Lung (tissue), 12 donors: ENCODE measurements around the gene SHMT2. TPM values are rescaled to one million over a fixed set of nuclear protein-coding genes. Genes with fewer than 3 reads are reported as not detected.

Experiments used
- ATAC-seq: fragments of 200-7000 bp; cut with Tn5 transposase; one replicate; pipeline ENCODE4 v1.9.1; 2020; ENCODE audit warnings: moderate number of reproducible peaks; ENCODE audit not compliant: insufficient read depth, low FRiP score
- DNase-seq, 3 donors: peaks; one replicate each; pipeline ENCODE4 v3.0.0-alpha.2; 2013 to 2017
- H3K27ac ChIP-seq, 2 donors: one replicate each; pipeline ENCODE4 v1.5.1; 2013; ENCODE audit warnings: mild to moderate bottlenecking in 2 of 2, moderate library complexity in 2 of 2, control low read depth in 1 of 2, inconsistent platforms in 1 of 2, low read depth in 1 of 2, low read length in 1 of 2
- H3K27me3 ChIP-seq, 3 donors: one replicate each; pipeline ENCODE4 v1.5.1; 2013; ENCODE audit warnings: low read length in 2 of 3; ENCODE audit not compliant: control insufficient read depth in 3 of 3, insufficient read depth in 3 of 3
- H3K36me3 ChIP-seq, 4 donors: one replicate each; pipeline ENCODE4 v1.5.1; 2013; ENCODE audit warnings: low read length in 4 of 4, mild to moderate bottlenecking in 1 of 4, moderate library complexity in 1 of 4; ENCODE audit not compliant: control insufficient read depth in 4 of 4, insufficient read depth in 4 of 4
- H3K4me1 ChIP-seq, 5 donors: one replicate each; pipeline ENCODE4 v1.5.1; 2013; ENCODE audit warnings: low read length in 5 of 5, mild to moderate bottlenecking in 2 of 5, moderate library complexity in 1 of 5; ENCODE audit not compliant: control insufficient read depth in 5 of 5, insufficient read depth in 5 of 5
- H3K4me3 ChIP-seq: one replicate; pipeline ENCODE4 v1.5.1; 2013; ENCODE audit warnings: mild to moderate bottlenecking, control low read depth, moderate library complexity
- H3K9ac ChIP-seq, 2 donors: one replicate each; pipeline ENCODE4 v1.5.1; 2013; ENCODE audit warnings: low read length in 2 of 2, control low read depth in 1 of 2; ENCODE audit not compliant: insufficient read depth in 1 of 2
- H3K9me3 ChIP-seq, 4 donors: one replicate each; pipeline ENCODE4 v1.5.1; 2013; ENCODE audit warnings: low read length in 3 of 4, mild to moderate bottlenecking in 1 of 4, moderate library complexity in 1 of 4; ENCODE audit not compliant: control insufficient read depth in 4 of 4, insufficient read depth in 3 of 4
- WGBS, 2 donors: extraction: QIAGEN DNeasy Blood & Tissue Kit; methylation state at CpG; one replicate each; pipeline ENCODE4 v1.1.7; 2013; 5-methylcytosine and 5-hydroxymethylcytosine counted together
- polyA plus RNA-seq, 2 donors: library from polyadenylated mRNA; stranded (reverse); fragments of 200-250 nt; gene quantifications; one replicate each; pipeline ENCODE4 v1.2.1, GENCODE V29; 2013
- total RNA-seq, 2 donors: library from RNA; depleted of rRNA in 1 of 2; stranded (reverse); fragments of >200 nt in 1 of 2; gene quantifications; one replicate each; pipeline ENCODE4 v1.2.1, GENCODE V29; 2014 to 2021
- TF ChIP-seq, protein P1 (sequence below): IDR thresholded peaks from 2 replicates; pipeline ENCODE4 v1.5.1; 2012; ENCODE audit warnings: mild to moderate bottlenecking; ENCODE audit errors: control extremely low read depth, extremely low read depth
- donor health status: control.
- donor health status: control.
- donor health status: Bipolar disorder and iron deficiency.
- donor health status: healthy.
- donor health status: DM: yes; HTN: yes; CAD: no.

SHMT2 gene
- total and polyA plus RNA-seq, 4 donors = 46.1 to 113 (median 76.8) TPM

GRCh38 chr12:57213058-57213715, 16.3 kb upstream of the SHMT2 start:
- Histone ChIP-seq H3K27me3 (peaks cover 0 to 27% (median 16%) of the 10 kb centered on the region in 3 donors), H3K4me1 (peaks cover 0 to 18% (median 10%) of the 10 kb centered on the region in 5 donors), H3K9ac (no peak overlapping the region), H3K9me3 (no peaks in the 10 kb centered on the region), H3K4me3 (no peak overlapping the region), H3K27ac (no peak overlapping the region), H3K36me3 (peaks cover 0 to 41% (median 21%) of the 10 kb centered on the region in 4 donors)
- TF ChIP-seq, protein P1, sequence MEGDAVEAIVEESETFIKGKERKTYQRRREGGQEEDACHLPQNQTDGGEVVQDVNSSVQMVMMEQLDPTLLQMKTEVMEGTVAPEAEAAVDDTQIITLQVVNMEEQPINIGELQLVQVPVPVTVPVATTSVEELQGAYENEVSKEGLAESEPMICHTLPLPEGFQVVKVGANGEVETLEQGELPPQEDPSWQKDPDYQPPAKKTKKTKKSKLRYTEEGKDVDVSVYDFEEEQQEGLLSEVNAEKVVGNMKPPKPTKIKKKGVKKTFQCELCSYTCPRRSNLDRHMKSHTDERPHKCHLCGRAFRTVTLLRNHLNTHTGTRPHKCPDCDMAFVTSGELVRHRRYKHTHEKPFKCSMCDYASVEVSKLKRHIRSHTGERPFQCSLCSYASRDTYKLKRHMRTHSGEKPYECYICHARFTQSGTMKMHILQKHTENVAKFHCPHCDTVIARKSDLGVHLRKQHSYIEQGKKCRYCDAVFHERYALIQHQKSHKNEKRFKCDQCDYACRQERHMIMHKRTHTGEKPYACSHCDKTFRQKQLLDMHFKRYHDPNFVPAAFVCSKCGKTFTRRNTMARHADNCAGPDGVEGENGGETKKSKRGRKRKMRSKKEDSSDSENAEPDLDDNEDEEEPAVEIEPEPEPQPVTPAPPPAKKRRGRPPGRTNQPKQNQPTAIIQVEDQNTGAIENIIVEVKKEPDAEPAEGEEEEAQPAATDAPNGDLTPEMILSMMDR = peak; percentile 92
- 7 to 9% methylated on average over 15 to 16 of the region's 16 CpGs for WGBS, 2 donors
- ATAC-seq = peak; percentile 80
- DNase-seq = peak; percentile 88 to 91 (median 90)

- TF ChIP-seq, protein P1 = no peak
- Histone ChIP-seq H3K4me1 (peaks cover 0 to 25% (median 12%) of the 10 kb centered on the region in 5 donors), H3K36me3 (peaks cover 0 to 34% (median 17%) of the 10 kb centered on the region in 4 donors), H3K27ac (no peak overlapping the region), H3K4me3 (no peak overlapping the region), H3K9me3 (no peaks in the 10 kb centered on the region), H3K27me3 (peaks cover 0 to 34% (median 23%) of the 10 kb centered on the region in 3 donors), H3K9ac (no peak overlapping the region)
- 51% methylated on average over 4 of the region's 4 CpGs for WGBS, 2 donors
- ATAC-seq (no peak), DNase-seq (no peak)
These were observed 15.6 kb upstream of the SHMT2 start for GRCh38 chr12:57213763-57214397.

DNA sequence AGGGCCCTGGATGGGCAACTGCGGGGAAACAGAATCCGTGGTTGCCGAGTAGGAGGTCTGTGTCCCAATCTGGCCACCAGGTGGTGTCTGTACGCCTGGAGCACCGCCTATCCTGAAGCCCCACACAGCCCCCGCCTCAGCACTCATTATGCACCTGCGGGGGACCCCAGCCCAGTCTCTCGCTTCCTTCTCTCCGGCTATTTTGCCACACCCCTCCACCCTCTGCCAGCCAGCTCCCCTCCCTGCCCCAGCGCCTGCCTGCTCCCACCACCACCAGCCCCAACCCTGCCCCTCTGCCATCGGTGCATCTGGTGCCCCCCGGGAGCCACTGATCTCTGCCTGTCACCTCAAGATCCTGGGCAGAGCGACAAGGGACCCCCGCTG, 15.1 kb upstream of the SHMT2 start:
- Histone ChIP-seq H3K36me3 (peaks cover 0 to 29% (median 13%) of the 10 kb centered on the region in 4 donors), H3K4me1 (peaks cover 0 to 30% (median 12%) of the 10 kb centered on the region in 5 donors), H3K9me3 (no peaks in the 10 kb centered on the region), H3K27ac (no peak overlapping the region), H3K27me3 (peaks cover 0 to 38% (median 26%) of the 10 kb centered on the region in 3 donors), H3K4me3 (no peak overlapping the region), H3K9ac (no peak overlapping the region)
- no peak for ATAC-seq
- WGBS, 2 donors = 1 to 2% methylated on average over 14 of the region's 14 CpGs
- peak; percentile 64 to 72 (median 66) for DNase-seq
- TF ChIP-seq, protein P1 = peak; percentile 25
